Measurements from ENCODE around the gene ARHGAP42.

Gene ARHGAP42

GRCh38 chr11:100769617-100770016 is 82.5 kb downstream of the ARHGAP42 start:
- no peak overlapping the region for H3K4me3 ChIP-seq (replicated peaks; ENCODE audit: insufficient read depth, low read length)
- DNase-seq (ENCODE audit: low read depth in 1 of 2, low spot score in 1 of 2) = no peak
- TF ChIP-seq REST (IDR thresholded peaks at IDR 0.05; ENCODE audit: insufficient replicate concordance, low read depth) = no peak
- no peak for TF ChIP-seq SPI1 (IDR thresholded peaks at IDR 0.05; ENCODE audit: borderline replicate concordance, low read depth)
- TF ChIP-seq GABPA (IDR thresholded peaks at IDR 0.05; ENCODE audit: low read depth) = no peak
- no peak for TF ChIP-seq POLR2AphosphoS5 (IDR thresholded peaks at IDR 0.05; ENCODE audit: low read depth)
- no peak for TF ChIP-seq CTCF (IDR thresholded peaks at IDR 0.05; ENCODE audit: insufficient read depth, low read length)
- H3K27ac ChIP-seq (replicated peaks) = no peak overlapping the region
- no peaks in the 10 kb centered on the region for H3K27me3 ChIP-seq (ENCODE audit: insufficient read depth, poor library complexity, severe bottlenecking)

GRCh38 chr11:100774132-100774531 is 87.0 kb downstream of the ARHGAP42 start:
- Histone ChIP-seq H3K27me3 (ENCODE audit: insufficient read depth, poor library complexity, severe bottlenecking) (no peaks in the 10 kb centered on the region), H3K4me3 (replicated peaks; ENCODE audit: insufficient read depth, low read length) (no peak overlapping the region), H3K27ac (replicated peaks) (no peak overlapping the region)
- no peak for TF ChIP-seq POLR2AphosphoS5 (IDR thresholded peaks at IDR 0.05; ENCODE audit: low read depth)
- no peak for TF ChIP-seq SPI1 (IDR thresholded peaks at IDR 0.05; ENCODE audit: borderline replicate concordance, low read depth)
- TF ChIP-seq CTCF (IDR thresholded peaks at IDR 0.05; ENCODE audit: insufficient read depth, low read length) = no peak
- no peak for DNase-seq (ENCODE audit: low read depth in 1 of 2, low spot score in 1 of 2)

GRCh38 chr11:100774859-100775258 is 87.8 kb downstream of the ARHGAP42 start:
- no peak for TF ChIP-seq REST (IDR thresholded peaks at IDR 0.05; ENCODE audit: insufficient replicate concordance, low read depth)

GRCh38 chr11:100776212-100776896 is 89.3 kb downstream of the ARHGAP42 start:
- H3K4me3 ChIP-seq (replicated peaks; ENCODE audit: insufficient read depth, low read length) = no peak overlapping the region
- no peak for DNase-seq (ENCODE audit: low read depth in 1 of 2, low spot score in 1 of 2)
- no peaks in the 10 kb centered on the region for H3K27me3 ChIP-seq (ENCODE audit: insufficient read depth, poor library complexity, severe bottlenecking)
- TF ChIP-seq SPI1 (IDR thresholded peaks at IDR 0.05; ENCODE audit: borderline replicate concordance, low read depth) (no peak), REST (IDR thresholded peaks at IDR 0.05; ENCODE audit: insufficient replicate concordance, low read depth) (no peak), GABPA (IDR thresholded peaks at IDR 0.05; ENCODE audit: low read depth) (no peak), POLR2AphosphoS5 (IDR thresholded peaks at IDR 0.05; ENCODE audit: low read depth) (no peak), CTCF (IDR thresholded peaks at IDR 0.05; ENCODE audit: insufficient read depth, low read length) (no peak)
- H3K27ac ChIP-seq (replicated peaks) = no peak overlapping the region

More at GRCh38 chr11:100774859-100775258, 87.8 kb downstream of the ARHGAP42 start:
- no peaks in the 10 kb centered on the region for H3K27me3 ChIP-seq (ENCODE audit: insufficient read depth, poor library complexity, severe bottlenecking)
- no peak overlapping the region for H3K4me3 ChIP-seq (replicated peaks; ENCODE audit: insufficient read depth, low read length)
- H3K27ac ChIP-seq (replicated peaks) = no peak overlapping the region
- no peak for DNase-seq (ENCODE audit: low read depth in 1 of 2, low spot score in 1 of 2)

All from HL-60 (cell line).